ENCODE measurements around the gene OR6B1. TPM values are rescaled to one million over a fixed set of nuclear protein-coding genes. Genes with fewer than 3 reads are reported as not detected.

The OR6B1 gene
- total and polyA plus RNA-seq, 2 of the 8 experiments (the other 6 are each of a cell fraction or from before 2014, with no cell fraction given), result not detected

GRCh38 chr7:143967398-143967797 is 32.7 kb upstream of the OR6B1 start (continued):
- TF ChIP-seq, protein P1, sequence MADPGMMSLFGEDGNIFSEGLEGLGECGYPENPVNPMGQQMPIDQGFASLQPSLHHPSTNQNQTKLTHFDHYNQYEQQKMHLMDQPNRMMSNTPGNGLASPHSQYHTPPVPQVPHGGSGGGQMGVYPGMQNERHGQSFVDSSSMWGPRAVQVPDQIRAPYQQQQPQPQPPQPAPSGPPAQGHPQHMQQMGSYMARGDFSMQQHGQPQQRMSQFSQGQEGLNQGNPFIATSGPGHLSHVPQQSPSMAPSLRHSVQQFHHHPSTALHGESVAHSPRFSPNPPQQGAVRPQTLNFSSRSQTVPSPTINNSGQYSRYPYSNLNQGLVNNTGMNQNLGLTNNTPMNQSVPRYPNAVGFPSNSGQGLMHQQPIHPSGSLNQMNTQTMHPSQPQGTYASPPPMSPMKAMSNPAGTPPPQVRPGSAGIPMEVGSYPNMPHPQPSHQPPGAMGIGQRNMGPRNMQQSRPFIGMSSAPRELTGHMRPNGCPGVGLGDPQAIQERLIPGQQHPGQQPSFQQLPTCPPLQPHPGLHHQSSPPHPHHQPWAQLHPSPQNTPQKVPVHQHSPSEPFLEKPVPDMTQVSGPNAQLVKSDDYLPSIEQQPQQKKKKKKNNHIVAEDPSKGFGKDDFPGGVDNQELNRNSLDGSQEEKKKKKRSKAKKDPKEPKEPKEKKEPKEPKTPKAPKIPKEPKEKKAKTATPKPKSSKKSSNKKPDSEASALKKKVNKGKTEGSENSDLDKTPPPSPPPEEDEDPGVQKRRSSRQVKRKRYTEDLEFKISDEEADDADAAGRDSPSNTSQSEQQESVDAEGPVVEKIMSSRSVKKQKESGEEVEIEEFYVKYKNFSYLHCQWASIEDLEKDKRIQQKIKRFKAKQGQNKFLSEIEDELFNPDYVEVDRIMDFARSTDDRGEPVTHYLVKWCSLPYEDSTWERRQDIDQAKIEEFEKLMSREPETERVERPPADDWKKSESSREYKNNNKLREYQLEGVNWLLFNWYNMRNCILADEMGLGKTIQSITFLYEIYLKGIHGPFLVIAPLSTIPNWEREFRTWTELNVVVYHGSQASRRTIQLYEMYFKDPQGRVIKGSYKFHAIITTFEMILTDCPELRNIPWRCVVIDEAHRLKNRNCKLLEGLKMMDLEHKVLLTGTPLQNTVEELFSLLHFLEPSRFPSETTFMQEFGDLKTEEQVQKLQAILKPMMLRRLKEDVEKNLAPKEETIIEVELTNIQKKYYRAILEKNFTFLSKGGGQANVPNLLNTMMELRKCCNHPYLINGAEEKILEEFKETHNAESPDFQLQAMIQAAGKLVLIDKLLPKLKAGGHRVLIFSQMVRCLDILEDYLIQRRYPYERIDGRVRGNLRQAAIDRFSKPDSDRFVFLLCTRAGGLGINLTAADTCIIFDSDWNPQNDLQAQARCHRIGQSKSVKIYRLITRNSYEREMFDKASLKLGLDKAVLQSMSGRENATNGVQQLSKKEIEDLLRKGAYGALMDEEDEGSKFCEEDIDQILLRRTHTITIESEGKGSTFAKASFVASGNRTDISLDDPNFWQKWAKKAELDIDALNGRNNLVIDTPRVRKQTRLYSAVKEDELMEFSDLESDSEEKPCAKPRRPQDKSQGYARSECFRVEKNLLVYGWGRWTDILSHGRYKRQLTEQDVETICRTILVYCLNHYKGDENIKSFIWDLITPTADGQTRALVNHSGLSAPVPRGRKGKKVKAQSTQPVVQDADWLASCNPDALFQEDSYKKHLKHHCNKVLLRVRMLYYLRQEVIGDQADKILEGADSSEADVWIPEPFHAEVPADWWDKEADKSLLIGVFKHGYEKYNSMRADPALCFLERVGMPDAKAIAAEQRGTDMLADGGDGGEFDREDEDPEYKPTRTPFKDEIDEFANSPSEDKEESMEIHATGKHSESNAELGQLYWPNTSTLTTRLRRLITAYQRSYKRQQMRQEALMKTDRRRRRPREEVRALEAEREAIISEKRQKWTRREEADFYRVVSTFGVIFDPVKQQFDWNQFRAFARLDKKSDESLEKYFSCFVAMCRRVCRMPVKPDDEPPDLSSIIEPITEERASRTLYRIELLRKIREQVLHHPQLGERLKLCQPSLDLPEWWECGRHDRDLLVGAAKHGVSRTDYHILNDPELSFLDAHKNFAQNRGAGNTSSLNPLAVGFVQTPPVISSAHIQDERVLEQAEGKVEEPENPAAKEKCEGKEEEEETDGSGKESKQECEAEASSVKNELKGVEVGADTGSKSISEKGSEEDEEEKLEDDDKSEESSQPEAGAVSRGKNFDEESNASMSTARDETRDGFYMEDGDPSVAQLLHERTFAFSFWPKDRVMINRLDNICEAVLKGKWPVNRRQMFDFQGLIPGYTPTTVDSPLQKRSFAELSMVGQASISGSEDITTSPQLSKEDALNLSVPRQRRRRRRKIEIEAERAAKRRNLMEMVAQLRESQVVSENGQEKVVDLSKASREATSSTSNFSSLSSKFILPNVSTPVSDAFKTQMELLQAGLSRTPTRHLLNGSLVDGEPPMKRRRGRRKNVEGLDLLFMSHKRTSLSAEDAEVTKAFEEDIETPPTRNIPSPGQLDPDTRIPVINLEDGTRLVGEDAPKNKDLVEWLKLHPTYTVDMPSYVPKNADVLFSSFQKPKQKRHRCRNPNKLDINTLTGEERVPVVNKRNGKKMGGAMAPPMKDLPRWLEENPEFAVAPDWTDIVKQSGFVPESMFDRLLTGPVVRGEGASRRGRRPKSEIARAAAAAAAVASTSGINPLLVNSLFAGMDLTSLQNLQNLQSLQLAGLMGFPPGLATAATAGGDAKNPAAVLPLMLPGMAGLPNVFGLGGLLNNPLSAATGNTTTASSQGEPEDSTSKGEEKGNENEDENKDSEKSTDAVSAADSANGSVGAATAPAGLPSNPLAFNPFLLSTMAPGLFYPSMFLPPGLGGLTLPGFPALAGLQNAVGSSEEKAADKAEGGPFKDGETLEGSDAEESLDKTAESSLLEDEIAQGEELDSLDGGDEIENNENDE (IDR thresholded peaks at IDR 0.05; ENCODE audit: insufficient replicate concordance, low read length), result no peak
- TF ChIP-seq SP2 (IDR thresholded peaks at IDR 0.05; ENCODE audit: low read length) (no peak), TCF12 (IDR thresholded peaks at IDR 0.05; ENCODE audit: low read depth, low read length) (no peak), GABPA (IDR thresholded peaks at IDR 0.05; ENCODE audit: borderline replicate concordance, insufficient read depth, low read length) (no peak), CEBPB (IDR thresholded peaks at IDR 0.05; ENCODE audit: low read depth, low read length) (no peak), NRF1 (IDR thresholded peaks at IDR 0.05; ENCODE audit: low read depth, low read length) (no peak), SIRT6 (IDR thresholded peaks at IDR 0.05; ENCODE audit: low read length) (no peak), NANOG (IDR thresholded peaks at IDR 0.05; ENCODE audit: insufficient read depth, low read depth, low read length, poor library complexity, severe bottlenecking) (no peak), MAFK (IDR thresholded peaks at IDR 0.05; ENCODE audit: low read depth, low read length) (no peak)
- TF ChIP-seq, protein P2, sequence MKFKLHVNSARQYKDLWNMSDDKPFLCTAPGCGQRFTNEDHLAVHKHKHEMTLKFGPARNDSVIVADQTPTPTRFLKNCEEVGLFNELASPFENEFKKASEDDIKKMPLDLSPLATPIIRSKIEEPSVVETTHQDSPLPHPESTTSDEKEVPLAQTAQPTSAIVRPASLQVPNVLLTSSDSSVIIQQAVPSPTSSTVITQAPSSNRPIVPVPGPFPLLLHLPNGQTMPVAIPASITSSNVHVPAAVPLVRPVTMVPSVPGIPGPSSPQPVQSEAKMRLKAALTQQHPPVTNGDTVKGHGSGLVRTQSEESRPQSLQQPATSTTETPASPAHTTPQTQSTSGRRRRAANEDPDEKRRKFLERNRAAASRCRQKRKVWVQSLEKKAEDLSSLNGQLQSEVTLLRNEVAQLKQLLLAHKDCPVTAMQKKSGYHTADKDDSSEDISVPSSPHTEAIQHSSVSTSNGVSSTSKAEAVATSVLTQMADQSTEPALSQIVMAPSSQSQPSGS (IDR thresholded peaks at IDR 0.05; ENCODE audit: low read length), result no peak

Data from H1 (cell line).